Renal pelvis (tissue), 12 donors: ENCODE results near the gene ANO1. TPM values are rescaled to one million over a fixed set of nuclear protein-coding genes. Genes with fewer than 3 reads are reported as not detected.
"Not testable (repeated sequence)": the region's sequence is repeated elsewhere in the genome, so short reads cannot be mapped to it uniquely, and the experiment has no call there.

Experiments used
- DNase-seq: peaks from one replicate; pipeline ENCODE4 v3.0.0-alpha.2; 2013
- long read RNA-seq, 16 experiments: transcript quantifications; one replicate each; lab custom pipeline, GENCODE V29; 2026
- polyA plus RNA-seq, 3 donors: library from polyadenylated mRNA; unstranded; fragments of 120-200 nt; gene quantifications; one replicate each; pipeline ENCODE4 v1.2.1, GENCODE V29; 2013; ENCODE audit not compliant: insufficient read length in 3 of 3

ANO1 gene
- polyA plus RNA-seq, result 10 to 100 TPM; 13.1 to 16.8 (median 15.2) TPM
- long read RNA-seq, donor 1, partial matches to known transcripts, result 10 of 10 reads
- long read RNA-seq, donor 1, other reads (novel, unspliced or antisense), result 0 of 10 reads
- long read RNA-seq, donor 2, partial matches to known transcripts, result 23 of 23 reads
- long read RNA-seq, donor 2, other reads (novel, unspliced or antisense), result 0 of 23 reads
- long read RNA-seq, donor 3, result 0 reads
- long read RNA-seq, donor 4, partial matches to known transcripts, result 12 of 12 reads
- long read RNA-seq, donor 4, other reads (novel, unspliced or antisense), result 0 of 12 reads
- long read RNA-seq, donor 5, result 0 reads
- long read RNA-seq, donor 6, result 0 reads
- long read RNA-seq, donor 7, result 0 reads
- long read RNA-seq, donor 8, result 0 reads
- long read RNA-seq, donor 9, result 0 reads
- long read RNA-seq, donor 10, result 0 reads
- long read RNA-seq, donor 11, result 0 reads
- long read RNA-seq, donor 12, result 0 reads
- long read RNA-seq, donor 13, result 0 reads
- long read RNA-seq, donor 14, result 0 reads
- long read RNA-seq, donor 15, result 0 reads
- long read RNA-seq, donor 16, result 0 reads

GRCh38 chr11:70078095-70078780 is at the start of gene ANO1:
TSS of gene ANO1 (plus strand) at chr11:70078317. CDS start at chr11:70078607, 290 bp downstream.
- no peak for DNase-seq

DNA sequence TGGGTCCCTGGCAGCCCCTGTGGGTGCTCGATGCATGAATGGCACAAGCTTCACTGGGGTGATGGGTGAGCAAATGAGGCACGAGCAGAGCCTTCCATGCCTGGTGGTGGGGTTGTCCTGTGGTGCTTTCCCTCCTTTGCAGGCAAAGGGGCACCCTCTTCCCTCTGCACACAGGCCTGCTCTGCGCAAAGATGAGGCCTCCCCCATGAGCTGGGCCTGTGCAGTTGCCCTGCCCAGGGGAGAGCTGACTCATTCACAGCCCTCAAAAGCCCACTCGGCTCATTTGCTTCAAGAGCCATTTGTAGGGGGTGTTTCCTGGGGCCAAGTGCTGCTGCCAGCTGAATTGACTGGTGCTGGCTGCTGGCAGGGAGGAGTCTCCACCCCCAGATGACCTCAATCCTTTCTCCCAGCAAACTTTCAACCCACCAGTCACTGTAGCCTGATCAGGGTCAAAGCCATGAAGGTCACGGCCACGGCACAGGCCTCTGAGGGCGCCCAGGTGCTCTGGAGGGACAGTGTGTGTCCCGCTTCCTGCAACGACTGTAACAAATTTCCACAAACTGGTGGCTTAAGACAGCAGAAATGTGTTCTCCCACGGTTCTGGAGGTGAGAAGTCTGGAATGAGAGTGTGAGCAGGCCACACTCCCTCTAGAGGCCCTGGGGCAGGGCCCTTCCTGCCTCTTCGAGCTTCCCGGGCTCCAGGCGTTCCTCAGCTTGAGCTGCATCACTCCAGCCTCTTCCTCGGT is 48.8 kb upstream of the ANO1 start:
- DNase-seq, result no peak

DNA sequence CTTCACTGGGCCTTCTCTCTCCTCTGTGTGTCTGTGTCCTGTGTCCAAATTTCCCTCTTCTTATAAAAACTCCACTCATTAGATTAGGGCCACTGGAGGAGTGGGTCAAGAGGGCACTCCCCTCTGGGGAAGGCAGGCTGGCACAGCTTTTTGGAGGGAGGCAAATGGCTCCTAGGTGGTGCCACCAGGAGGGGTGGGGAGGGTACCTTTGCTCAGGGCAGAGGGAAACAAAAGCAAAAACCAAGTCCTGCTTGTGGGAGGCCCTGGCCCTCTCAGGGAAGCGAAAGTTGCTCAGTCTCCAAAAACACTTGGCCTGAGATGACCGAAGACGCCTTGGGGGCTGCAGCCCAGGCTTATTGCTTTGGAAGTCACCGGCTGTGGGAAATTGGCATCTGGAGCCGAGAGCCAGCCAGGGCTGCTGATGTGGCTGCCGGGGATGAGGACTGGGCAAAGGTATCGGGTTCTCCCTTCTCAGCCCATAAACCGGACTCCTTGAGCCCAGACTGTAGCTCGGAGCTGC is 48.2 kb upstream of the ANO1 start:
- no peak for DNase-seq

- DNase-seq, result no peak
These were observed 47.7 kb upstream of the ANO1 start for GRCh38 chr11:70030412-70030811.

GRCh38 chr11:70031631-70032469 is 46.3 kb upstream of the ANO1 start:
- no peak for DNase-seq

DNA sequence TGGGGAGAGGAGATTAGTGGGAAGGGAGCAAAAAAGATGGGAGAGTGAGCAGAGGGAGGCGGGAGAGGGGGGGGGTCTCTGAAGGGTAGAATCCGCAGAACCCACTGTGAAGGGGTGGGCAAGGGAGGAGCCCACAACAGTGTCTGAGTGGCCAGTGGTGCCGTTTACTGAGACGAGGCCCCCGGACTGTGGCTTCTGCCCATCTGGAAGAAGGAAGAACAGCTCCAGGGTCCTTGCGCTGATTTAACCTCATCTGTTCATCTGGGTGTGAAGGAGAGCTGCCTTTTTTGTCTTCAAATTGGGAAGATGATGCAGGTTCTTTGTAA is 45.7 kb upstream of the ANO1 start:
- no peak for DNase-seq

DNA sequence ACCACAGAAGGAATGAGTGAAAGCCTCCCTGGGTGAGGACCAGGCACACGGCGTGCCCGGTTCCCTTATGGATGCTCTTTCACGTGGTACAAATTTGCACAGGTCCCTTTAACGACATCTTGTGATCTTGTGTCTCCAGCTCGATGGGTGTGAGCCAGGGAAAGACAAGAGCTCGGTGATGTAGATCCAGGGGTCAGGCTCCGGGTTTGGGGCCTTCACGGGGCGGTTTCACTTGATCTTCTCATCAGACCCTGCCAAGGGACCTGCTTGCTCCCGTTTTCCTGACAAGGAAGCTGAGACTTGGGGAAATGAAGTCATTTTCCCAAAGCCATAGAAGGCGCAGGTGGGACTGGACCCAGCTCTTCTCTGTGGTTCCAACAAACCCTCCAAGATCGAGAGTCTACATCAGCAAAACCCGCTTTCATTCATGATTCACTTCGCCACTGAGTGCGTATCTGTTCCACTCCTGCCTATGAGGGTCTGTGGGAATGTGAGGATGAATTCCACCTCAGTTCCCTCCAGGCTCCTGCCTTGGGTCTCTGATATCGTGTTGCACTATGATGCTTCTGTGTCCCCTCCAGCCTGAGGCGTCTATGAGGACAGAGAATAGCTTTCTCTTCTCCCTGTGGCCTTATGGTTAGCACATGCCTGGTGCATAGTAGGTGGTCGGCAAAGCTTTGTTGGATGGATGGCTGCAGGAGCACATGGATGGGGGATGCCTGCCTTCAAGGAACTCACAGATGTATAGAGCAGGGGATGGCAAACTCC is 45.0 kb upstream of the ANO1 start:
- DNase-seq, result no peak

DNA sequence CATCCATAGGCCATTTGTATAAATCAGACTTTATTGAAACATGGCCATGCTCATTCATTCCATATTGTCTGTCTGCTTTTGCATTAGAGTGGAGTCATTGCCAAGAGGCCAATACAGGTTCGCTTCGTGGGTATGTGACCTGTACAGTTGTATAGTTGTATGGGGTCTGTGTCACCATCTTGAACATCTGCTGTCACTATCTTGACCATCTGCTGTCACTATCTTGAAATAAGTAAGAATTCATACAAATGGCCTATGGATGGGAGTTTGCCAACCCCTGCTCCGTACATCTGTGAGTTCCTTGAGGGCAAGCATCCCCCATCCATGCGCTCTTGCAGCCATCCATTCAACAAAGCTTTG is 44.4 kb upstream of the ANO1 start:
- DNase-seq, result no peak

DNA sequence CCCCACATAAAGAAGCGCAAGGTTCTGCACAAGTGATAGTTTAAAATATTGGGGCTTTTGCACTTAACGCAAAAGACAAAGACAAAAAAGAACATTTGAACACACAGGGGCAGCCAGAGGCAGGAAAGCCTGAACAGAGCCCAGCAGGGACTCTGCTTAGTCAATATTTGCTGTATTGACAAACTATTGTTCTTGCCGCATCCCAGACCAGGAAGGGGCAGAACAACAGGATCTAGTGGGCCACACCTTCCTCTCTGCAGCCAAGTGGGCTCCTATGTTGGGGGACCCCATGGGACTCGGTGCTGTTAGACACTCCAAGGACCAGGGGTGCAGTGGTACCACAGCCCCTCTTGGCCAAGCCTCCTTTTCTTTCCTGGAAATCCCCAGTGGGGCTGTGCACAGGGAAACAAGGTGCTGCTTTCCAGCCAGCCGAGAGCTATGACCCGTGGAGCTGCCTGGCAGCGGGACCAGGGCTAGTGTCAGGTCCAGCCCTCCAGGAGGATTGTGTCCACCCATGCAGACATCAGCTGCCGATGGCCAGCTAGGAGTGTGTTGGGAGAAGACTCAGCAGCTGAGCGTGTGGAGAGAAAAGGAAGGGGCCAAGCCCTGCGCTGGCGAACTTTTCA is 43.3 kb upstream of the ANO1 start:
- no peak for DNase-seq

DNA sequence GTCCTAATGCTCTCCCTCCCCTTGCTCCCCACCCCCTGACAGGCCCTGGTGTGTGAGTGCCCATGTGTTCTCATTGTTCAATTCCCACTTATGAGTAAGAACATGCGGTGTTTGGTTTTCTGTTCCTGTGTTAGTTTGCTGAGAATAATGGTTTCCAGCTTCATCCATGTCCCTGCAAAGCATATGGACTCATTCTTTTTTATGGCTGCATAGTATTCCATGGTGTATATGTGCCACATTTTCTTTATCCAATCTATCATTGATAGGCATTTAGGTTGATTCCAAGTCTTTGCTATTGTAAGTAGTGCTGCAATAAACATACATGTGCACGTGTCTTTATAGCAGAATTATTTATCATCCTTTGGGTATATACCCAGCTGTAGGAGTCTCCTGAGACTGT is 42.5 kb upstream of the ANO1 start:
- not testable (repeated sequence) for DNase-seq

GRCh38 chr11:70036971-70037882 is 40.9 kb upstream of the ANO1 start:
- no peak for DNase-seq

GRCh38 chr11:70038034-70038834 is 39.9 kb upstream of the ANO1 start:
- DNase-seq, result no peak

GRCh38 chr11:70040452-70040851 is 37.7 kb upstream of the ANO1 start:
- no peak for DNase-seq

GRCh38 chr11:70040869-70041501 is 37.1 kb upstream of the ANO1 start:
- no peak for DNase-seq

DNA sequence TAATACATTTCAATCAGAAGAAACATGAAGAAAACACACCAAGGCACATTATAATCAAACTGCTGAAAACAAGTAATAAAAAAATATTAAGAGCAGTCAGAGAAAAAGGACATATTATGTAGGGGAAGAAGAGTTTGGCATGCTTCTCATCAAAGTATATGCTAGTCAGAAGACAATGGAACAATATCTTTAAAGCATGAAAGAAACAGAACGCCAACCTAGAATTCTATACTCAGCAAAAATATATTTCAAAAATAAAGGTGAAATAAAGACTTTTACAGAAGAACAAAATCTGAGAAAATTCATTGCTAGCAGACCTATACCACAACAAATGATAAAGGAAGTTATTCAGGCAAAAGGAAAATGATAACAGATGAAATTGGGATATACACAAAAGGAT is 34.6 kb upstream of the ANO1 start:
- no peak for DNase-seq

- no peak for DNase-seq
These were observed 32.0 kb upstream of the ANO1 start for GRCh38 chr11:70046089-70046488.

DNA sequence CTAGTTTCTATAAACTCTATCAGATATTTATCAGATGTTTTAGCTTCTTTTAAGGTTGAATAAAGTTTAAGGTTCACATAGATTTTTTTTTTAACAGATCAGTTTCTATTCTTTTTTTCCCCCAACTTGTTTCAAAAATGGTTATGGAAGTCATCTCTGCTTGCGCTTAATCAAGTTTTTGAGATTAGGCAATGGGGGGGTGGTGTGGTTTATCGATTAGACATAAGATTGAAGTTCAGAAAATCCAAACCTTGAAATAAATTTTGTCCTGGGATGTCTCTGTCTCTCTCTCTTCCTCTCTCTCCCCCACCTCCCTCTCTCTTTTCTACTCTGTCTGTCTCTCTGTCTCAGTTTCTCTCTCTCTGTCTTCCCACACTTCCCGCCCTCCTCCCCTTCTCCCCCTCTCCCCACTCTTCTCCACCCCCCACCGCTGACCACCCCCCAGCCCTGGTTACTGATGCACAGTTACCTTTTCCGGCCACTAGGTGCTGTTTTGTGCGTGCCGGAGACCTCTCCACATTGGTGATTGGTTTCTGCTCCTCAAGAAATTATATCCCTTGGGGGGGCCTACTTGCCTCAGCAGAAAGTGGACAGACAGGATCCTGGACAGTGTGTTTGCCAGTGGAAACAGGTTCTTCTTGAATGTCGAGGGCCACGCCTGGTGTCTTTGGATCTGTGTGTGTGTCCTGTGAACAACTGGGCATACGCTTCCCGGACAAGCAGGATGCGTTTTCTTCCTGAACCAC is 29.7 kb upstream of the ANO1 start:
- no peak for DNase-seq
